ENCODE data around the gene CLSTN3. TPM values are rescaled to one million over a fixed set of nuclear protein-coding genes. Genes with fewer than 3 reads are reported as not detected.

Gene CLSTN3
- total and polyA plus RNA-seq, 5 donors from 2014 or later: 2.2 to 64.9 (median 4.1) TPM

GRCh38 chr12:7206691-7207090, 76.5 kb downstream of the CLSTN3 start:
- H3K27me3 ChIP-seq (ENCODE audit: control insufficient read depth, insufficient read depth, low read length): no peaks in the 10 kb centered on the region
- H3K36me3 ChIP-seq (ENCODE audit: control insufficient read depth, insufficient read depth, low read length): peaks cover 78% of the 10 kb centered on the region
- Mint-ChIP-seq H3K27me3 (no peaks in the 10 kb centered on the region), H3K36me3 (peaks cover 92% of the 10 kb centered on the region), H3K9me3 (peaks cover 0 to 19% (median 2%) of the 10 kb centered on the region in 7 donors), H3K27ac (no peak overlapping the region), H3K4me1 (peaks cover 0 to 4% (median 2%) of the 10 kb centered on the region in 4 donors), H3K4me3 (no peak overlapping the region)
- H3K9me3 ChIP-seq (ENCODE audit: control insufficient read depth in 2 of 2, low read length in 2 of 2): no peaks in the 10 kb centered on the region
- no peaks in the 10 kb centered on the region for H3K4me1 ChIP-seq (ENCODE audit: control insufficient read depth, insufficient read depth, low read length, poor library complexity, severe bottlenecking)
- H3K27ac ChIP-seq (ENCODE audit: insufficient read depth, low read length, poor library complexity, severe bottlenecking): no peak overlapping the region
- no peak overlapping the region for H3K4me3 ChIP-seq (ENCODE audit: low read depth, low read length)
- no peak for ATAC-seq (ENCODE audit: low read depth in 2 of 2)
- DNase-seq: no peak

- Histone ChIP-seq H3K4me1 (ENCODE audit: control insufficient read depth, insufficient read depth, low read length, poor library complexity, severe bottlenecking) (no peaks in the 10 kb centered on the region), H3K27ac (ENCODE audit: insufficient read depth, low read length, poor library complexity, severe bottlenecking) (no peak overlapping the region), H3K27me3 (ENCODE audit: control insufficient read depth, insufficient read depth, low read length) (no peaks in the 10 kb centered on the region), H3K9me3 (ENCODE audit: control insufficient read depth in 2 of 2, low read length in 2 of 2) (peaks cover 0 to 2% of the 10 kb centered on the region in 2 experiments), H3K36me3 (ENCODE audit: control insufficient read depth, insufficient read depth, low read length) (peaks cover 72% of the 10 kb centered on the region), H3K4me3 (ENCODE audit: low read depth, low read length) (no peak overlapping the region)
- Mint-ChIP-seq H3K9me3 (peaks cover 0 to 24% (median 4%) of the 10 kb centered on the region in 7 donors), H3K27ac (no peak overlapping the region), H3K27me3 (no peaks in the 10 kb centered on the region), H3K36me3 (peaks cover 87% of the 10 kb centered on the region), H3K4me3 (no peak overlapping the region), H3K4me1 (peaks cover 0 to 4% (median 2%) of the 10 kb centered on the region in 4 donors)
- ATAC-seq (ENCODE audit: low read depth in 2 of 2) (no peak), DNase-seq (no peak)
These were observed 77.9 kb downstream of the CLSTN3 start for GRCh38 chr12:7207866-7208625.

Other genes with a start within 250 kb of the CLSTN3 start
- gene LRRC23, start 225.5 kb upstream of the CLSTN3 start, total RNA-seq: 6.6 TPM
- 1 to 10 TPM; 2.2 to 5.1 (median 4.5) TPM for gene LRRC23, start 225.5 kb upstream of the CLSTN3 start, polyA plus RNA-seq
- gene ENO2, start 215.8 kb upstream of the CLSTN3 start, total RNA-seq: 88.2 TPM
- 10 to 100 TPM; 18.1 to 24.8 (median 22.7) TPM for gene ENO2, start 215.8 kb upstream of the CLSTN3 start, polyA plus RNA-seq
- gene ATN1, start 202.4 kb upstream of the CLSTN3 start, total RNA-seq: 27.5 TPM
- under 1 TPM; 0.17 to 0.82 (median 0.53) TPM for gene ATN1, start 202.4 kb upstream of the CLSTN3 start, polyA plus RNA-seq
- gene RNU7-1, start 186.6 kb upstream of the CLSTN3 start, total RNA-seq: not detected
- not detected for gene RNU7-1, start 186.6 kb upstream of the CLSTN3 start, polyA plus RNA-seq
- 186 TPM for gene C12orf57, start 186.3 kb upstream of the CLSTN3 start, total RNA-seq
- 100 to 1,000 TPM; 310 to 410 (median 340) TPM for gene C12orf57, start 186.3 kb upstream of the CLSTN3 start, polyA plus RNA-seq
- gene PTPN6, start 179.0 kb upstream of the CLSTN3 start, total RNA-seq: 174 TPM
- gene PTPN6, start 179.0 kb upstream of the CLSTN3 start, polyA plus RNA-seq: 100 to 1,000 TPM; 261 to 321 (median 291) TPM
- gene PHB2, start 159.7 kb upstream of the CLSTN3 start, total RNA-seq: 134 TPM
- 100 to 1,000 TPM; 118 to 134 (median 125) TPM for gene PHB2, start 159.7 kb upstream of the CLSTN3 start, polyA plus RNA-seq
- gene EMG1, start 159.5 kb upstream of the CLSTN3 start, total RNA-seq: 44.1 TPM
- gene EMG1, start 159.5 kb upstream of the CLSTN3 start, polyA plus RNA-seq: 10 to 100 TPM; 71.8 to 89.4 (median 79.4) TPM
- 28.3 TPM for gene LPCAT3, start 111.9 kb upstream of the CLSTN3 start, total RNA-seq
- 10 to 100 TPM; 25.0 to 32.8 (median 30.9) TPM for gene LPCAT3, start 111.9 kb upstream of the CLSTN3 start, polyA plus RNA-seq
- gene C1S, start 69.7 kb upstream of the CLSTN3 start, total RNA-seq: 5.7 TPM
- gene C1S, start 69.7 kb upstream of the CLSTN3 start, polyA plus RNA-seq: not detected
- gene C1R, start 37.9 kb upstream of the CLSTN3 start, total RNA-seq: 4.6 TPM
- 1 to 10 TPM; 1.4 to 3.2 (median 2.1) TPM for gene C1R, start 37.9 kb upstream of the CLSTN3 start, polyA plus RNA-seq
- 21.0 TPM for gene C1RL, start 21.2 kb upstream of the CLSTN3 start, total RNA-seq
- gene C1RL, start 21.2 kb upstream of the CLSTN3 start, polyA plus RNA-seq: 10 to 100 TPM in 1 of 4 donors, 1 to 10 TPM in 3; 6.0 to 10.8 (median 7.8) TPM
- not detected for gene RBP5, start 1.5 kb upstream of the CLSTN3 start, total RNA-seq
- not detected for gene RBP5, start 1.5 kb upstream of the CLSTN3 start, polyA plus RNA-seq
- gene PEX5, start 59.3 kb downstream of the CLSTN3 start, total RNA-seq: 17.6 TPM
- 10 to 100 TPM; 10.3 to 16.2 (median 12.8) TPM for gene PEX5, start 59.3 kb downstream of the CLSTN3 start, polyA plus RNA-seq
- gene ACSM4, start 173.7 kb downstream of the CLSTN3 start, total RNA-seq: not detected
- gene ACSM4, start 173.7 kb downstream of the CLSTN3 start, polyA plus RNA-seq: not detected